HEK293T (cell line): Measurements from ENCODE around the gene TCEAL4.

ENCODE experiments used
- BHLHE40 ChIP-seq: fragments of 450-650 bp; IDR thresholded peaks from 2 replicates; pipeline ENCODE4 v1.6.1; 2016; ENCODE audit warnings: mild to moderate bottlenecking, moderate library complexity, borderline replicate concordance
- FOXA1 ChIP-seq: fragments of 450-650 bp; IDR thresholded peaks from 2 replicates; pipeline ENCODE4 v1.6.1; 2016; ENCODE audit warnings: mild to moderate bottlenecking
- FOXK2 ChIP-seq: fragments of 450-650 bp; IDR thresholded peaks from 2 replicates; pipeline ENCODE4 v1.6.1; 2016; ENCODE audit warnings: mild to moderate bottlenecking
- FOXM1 ChIP-seq: fragments of 450-650 bp; IDR thresholded peaks from 2 replicates; pipeline ENCODE4 v1.6.1; 2017; ENCODE audit warnings: mild to moderate bottlenecking, borderline replicate concordance
- HDGF ChIP-seq: fragments of 450-650 bp; IDR thresholded peaks from 2 replicates; pipeline ENCODE4 v1.6.1; 2017; ENCODE audit warnings: antibody characterized with exemption, borderline replicate concordance
- LEF1 ChIP-seq: fragments of 450-650 bp; IDR thresholded peaks from 2 replicates; pipeline ENCODE4 v1.6.1; 2017; ENCODE audit warnings: mild to moderate bottlenecking, borderline replicate concordance
- NFRKB ChIP-seq: fragments of 450-650 bp; IDR thresholded peaks from 2 replicates; pipeline ENCODE4 v1.6.1; 2016; ENCODE audit warnings: mild to moderate bottlenecking, moderate library complexity
- PKNOX1 ChIP-seq: fragments of 450-650 bp; IDR thresholded peaks from 2 replicates; pipeline ENCODE4 v1.6.1; 2016

GRCh38 chrX:103586314-103586646 is 965 bp downstream of the TCEAL4 start:
- TF ChIP-seq NFRKB (no peak), FOXM1 (no peak), FOXA1 (no peak), BHLHE40 (no peak), LEF1 (no peak), HDGF (no peak), PKNOX1 (no peak), FOXK2 (no peak)
